Pulmonary artery endothelial cell (primary cell): ENCODE data around the gene SPTBN5. TPM values are rescaled to one million over a fixed set of nuclear protein-coding genes. Genes with fewer than 3 reads are reported as not detected.

Experiments used
- DNase-seq: peaks from one replicate; pipeline ENCODE4 v3.0.0-alpha.2; 2011; ENCODE audit warnings: low read depth, low spot score
- total RNA-seq: library from RNA; depleted of rRNA; stranded (reverse); fragments of >200 nt; gene quantifications from 2 replicates; pipeline ENCODE4 v1.2.3, GENCODE V29; 2014

The SPTBN5 gene
- 3.6 and 12.0 TPM in 2 replicates for total RNA-seq

GRCh38 chr15:41893422-41894250, at the start of gene SPTBN5:
TSS of gene SPTBN5 (minus strand) at chr15:41894053. CDS start at chr15:41893497, 556 bp downstream.
- DNase-seq, result no peak

GRCh38 chr15:41942886-41943285, 49.0 kb upstream of the SPTBN5 start:
- no peak for DNase-seq

GRCh38 chr15:41941644-41942415, 48.0 kb upstream of the SPTBN5 start:
- DNase-seq, result no peak

GRCh38 chr15:41940441-41940857, 46.6 kb upstream of the SPTBN5 start:
- no peak for DNase-seq

- no peak for DNase-seq
These were observed 46.1 kb upstream of the SPTBN5 start for GRCh38 chr15:41939986-41940385.

GRCh38 chr15:41937568-41937923, 43.7 kb upstream of the SPTBN5 start:
- DNase-seq, result no peak

- DNase-seq, result peak; percentile 94
These were observed 43.1 kb upstream of the SPTBN5 start for GRCh38 chr15:41936649-41937567.

- DNase-seq, result no peak
These were observed 42.3 kb upstream of the SPTBN5 start for GRCh38 chr15:41936155-41936554.

- no peak for DNase-seq
These were observed 41.7 kb upstream of the SPTBN5 start for GRCh38 chr15:41935566-41936020.

- peak; percentile 57 for DNase-seq
These were observed 41.0 kb upstream of the SPTBN5 start for GRCh38 chr15:41934843-41935242.

- DNase-seq, result no peak
These were observed 39.9 kb upstream of the SPTBN5 start for GRCh38 chr15:41933771-41934170.

GRCh38 chr15:41933326-41933725, 39.5 kb upstream of the SPTBN5 start:
- DNase-seq, result no peak

- DNase-seq, result no peak
These were observed 38.8 kb upstream of the SPTBN5 start for GRCh38 chr15:41932511-41933289.

- no peak for DNase-seq
These were observed 38.2 kb upstream of the SPTBN5 start for GRCh38 chr15:41932101-41932500.

GRCh38 chr15:41930867-41931222, 37.0 kb upstream of the SPTBN5 start:
- DNase-seq, result no peak

- DNase-seq, result peak; percentile 39
These were observed 36.5 kb upstream of the SPTBN5 start for GRCh38 chr15:41930221-41930866.

GRCh38 chr15:41928637-41929620, 35.1 kb upstream of the SPTBN5 start:
- no peak for DNase-seq

- no peak for DNase-seq
These were observed 34.2 kb upstream of the SPTBN5 start for GRCh38 chr15:41928100-41928499.

- DNase-seq, result no peak
These were observed 33.7 kb upstream of the SPTBN5 start for GRCh38 chr15:41927536-41927935.
